Epidermal melanocyte (primary cell): Measurements from ENCODE around the gene STX8.
A peak's percentile ranks its signal among the peaks of the same experiment; 100 is the strongest.
"Not testable (repeated sequence)": the region's sequence is repeated elsewhere in the genome, so short reads cannot be mapped to it uniquely, and the experiment has no call there.

ENCODE experiments used
- DNase-seq: peaks from one replicate; pipeline ENCODE4 v3.0.0; 2011; ENCODE audit warnings: low spot score; ENCODE audit not compliant: insufficient read length

The STX8 gene

GRCh38 chr17:9346296-9346926 lies 229.2 kb downstream of the STX8 start:
- no peak for DNase-seq

GRCh38 chr17:9343516-9343915 lies 232.1 kb downstream of the STX8 start:
- DNase-seq: no peak

GRCh38 chr17:9342225-9342624 lies 233.4 kb downstream of the STX8 start:
- no peak for DNase-seq

- DNase-seq: no peak
Observed at GRCh38 chr17:9339958-9340357, 235.7 kb downstream of the STX8 start.

- DNase-seq: not testable (repeated sequence)
Observed at GRCh38 chr17:9339482-9339881, 236.1 kb downstream of the STX8 start.

GRCh38 chr17:9336817-9337216 lies 238.8 kb downstream of the STX8 start:
- DNase-seq: no peak

GRCh38 chr17:9334536-9335446 lies 240.8 kb downstream of the STX8 start:
- DNase-seq: no peak

GRCh38 chr17:9332132-9332494 lies 243.5 kb downstream of the STX8 start:
- no peak for DNase-seq

GRCh38 chr17:9331279-9332131 lies 244.1 kb downstream of the STX8 start:
- no peak for DNase-seq

GRCh38 chr17:9330611-9331271 lies 244.9 kb downstream of the STX8 start:
- peak; percentile 72 for DNase-seq

- DNase-seq: no peak
Observed at GRCh38 chr17:9330141-9330540, 245.5 kb downstream of the STX8 start.

- no peak for DNase-seq
Observed at GRCh38 chr17:9329251-9329921, 246.2 kb downstream of the STX8 start.

- no peak for DNase-seq
Observed at GRCh38 chr17:9324864-9325263, 250.8 kb downstream of the STX8 start.

GRCh38 chr17:9322326-9322725 lies 253.3 kb downstream of the STX8 start:
- DNase-seq: no peak

- DNase-seq: no peak
Observed at GRCh38 chr17:9321890-9322289, 253.7 kb downstream of the STX8 start.

- DNase-seq: no peak
Observed at GRCh38 chr17:9315360-9315759, 260.3 kb downstream of the STX8 start.

- DNase-seq: no peak
Observed at GRCh38 chr17:9313346-9313745, 262.3 kb downstream of the STX8 start.

- no peak for DNase-seq
Observed at GRCh38 chr17:9309216-9309615, 266.4 kb downstream of the STX8 start.

- DNase-seq: no peak
Observed at GRCh38 chr17:9308069-9308468, 267.6 kb downstream of the STX8 start.

- no peak for DNase-seq
Observed at GRCh38 chr17:9307313-9307998, 268.2 kb downstream of the STX8 start.
